WTC11 (cell line): ENCODE data around the gene PTPN6. TPM values are rescaled to one million over a fixed set of nuclear protein-coding genes. Genes with fewer than 3 reads are reported as not detected.
A peak's percentile ranks its signal among the peaks of the same experiment; 100 is the strongest.

Experiments
- ATAC-seq: fragments of 200-7000 bp; cut with Tn5 transposase; 2 replicates; pipeline ENCODE4 v1.10.0; 2021; ENCODE audit warnings: mild to moderate bottlenecking, moderate library complexity
- CTCF ChIA-PET: fragments of 300-600 bp; sonication (Branson Sonifier 250); formaldehyde crosslinking; loops from one replicate; lab custom pipeline; 2021; ENCODE audit warnings: antibody characterized with exemption; lab: Charles Lee
- POLR2A ChIA-PET: fragments of 350-600 bp; sonication (Branson Sonifier 250); formaldehyde crosslinking; loops from one replicate; lab custom pipeline; 2021; ENCODE audit warnings: antibody characterized with exemption; lab: Charles Lee
- DNase-seq: peaks from one replicate; pipeline ENCODE4 v3.0.0; 2021; ENCODE audit warnings: low spot score
- H3K27ac Mint-ChIP-seq: 2 replicates; pipeline ENCODE4 v1.8.0; 2021; ENCODE audit warnings: mixed read lengths
- H3K27me3 Mint-ChIP-seq: 2 replicates; pipeline ENCODE4 v1.8.0; 2021; ENCODE audit warnings: low read depth, mild to moderate bottlenecking, moderate library complexity, mixed read lengths
- H3K36me3 Mint-ChIP-seq: 2 replicates; pipeline ENCODE4 v1.8.0; 2021; ENCODE audit warnings: mixed read lengths
- H3K4me1 Mint-ChIP-seq: 2 replicates; pipeline ENCODE4 v1.8.0; 2022; ENCODE audit warnings: mixed read lengths
- H3K4me3 Mint-ChIP-seq: 2 replicates; pipeline ENCODE4 v1.8.0; 2021; ENCODE audit warnings: mild to moderate bottlenecking, moderate library complexity, mixed read lengths
- H3K9me3 Mint-ChIP-seq: 2 replicates; pipeline ENCODE4 v1.8.0; 2021; ENCODE audit warnings: mixed read lengths
- CREM ChIP-seq: sonication (generic); formaldehyde crosslinking; IDR thresholded peaks from 2 replicates; pipeline ENCODE4 v1.8.1; 2022; ENCODE audit warnings: mild to moderate bottlenecking, missing genetic modification reagents, moderate library complexity
- ELF4 ChIP-seq: sonication (generic); formaldehyde crosslinking; IDR thresholded peaks from 2 replicates; pipeline ENCODE4 v1.8.1; 2022; ENCODE audit warnings: low read depth, mild to moderate bottlenecking, moderate library complexity, missing genetic modification reagents
- ESRRA ChIP-seq: sonication (generic); formaldehyde crosslinking; IDR thresholded peaks from 2 replicates; pipeline ENCODE4 v1.8.1; 2022; ENCODE audit warnings: mild to moderate bottlenecking, missing genetic modification reagents, borderline replicate concordance
- NR2C2 ChIP-seq: sonication (generic); formaldehyde crosslinking; IDR thresholded peaks from 2 replicates; pipeline ENCODE4 v1.8.0; 2022; ENCODE audit warnings: mild to moderate bottlenecking, missing genetic modification reagents
- STAT6 ChIP-seq: sonication (generic); formaldehyde crosslinking; conservative IDR thresholded peaks from 2 replicates; pipeline ENCODE4 v1.8.1; 2023; ENCODE audit warnings: mild to moderate bottlenecking, low read depth, missing genetic modification reagents, moderate library complexity
- TCF7 ChIP-seq: sonication (generic); formaldehyde crosslinking; IDR thresholded peaks from 2 replicates; pipeline ENCODE4 v1.8.0; 2022; ENCODE audit warnings: mild to moderate bottlenecking, low read depth, missing genetic modification reagents, moderate library complexity
- TEAD4 ChIP-seq: sonication (generic); formaldehyde crosslinking; IDR thresholded peaks from 2 replicates; pipeline ENCODE4 v1.8.0; 2022; ENCODE audit warnings: mild to moderate bottlenecking, missing genetic modification reagents
- ZNF423 ChIP-seq: fragments of 250-450 bp; sonication (Bioruptor Pico); IDR thresholded peaks from 2 replicates; pipeline ENCODE4 v2.1.2; 2022; ENCODE audit warnings: mild to moderate bottlenecking, moderate library complexity
- ZNF512 ChIP-seq: sonication (generic); formaldehyde crosslinking; IDR thresholded peaks from 2 replicates; pipeline ENCODE4 v1.8.1; 2022; ENCODE audit warnings: missing genetic modification reagents, borderline replicate concordance
- total RNA-seq: library from RNA; stranded (reverse); gene quantifications from 3 replicates; pipeline ENCODE4 v1.2.3, GENCODE V29; 2021
- TF ChIP-seq, protein P1 (sequence below): sonication (generic); formaldehyde crosslinking; IDR thresholded peaks from 2 replicates; pipeline ENCODE4 v1.8.0; 2022; ENCODE audit warnings: mild to moderate bottlenecking, missing genetic modification reagents
- TF ChIP-seq, protein P2 (sequence below): sonication (generic); formaldehyde crosslinking; IDR thresholded peaks from 2 replicates; pipeline ENCODE4 v1.8.0; 2023; ENCODE audit warnings: missing genetic modification reagents, mild to moderate bottlenecking, borderline replicate concordance
- TF ChIP-seq, protein P3 (sequence below): sonication (generic); formaldehyde crosslinking; IDR thresholded peaks from 2 replicates; pipeline ENCODE4 v1.8.1; 2022; ENCODE audit warnings: low read depth, mild to moderate bottlenecking, moderate library complexity, missing genetic modification reagents, borderline replicate concordance

PTPN6 gene
- total RNA-seq, 1 experiment from 2014 or later = 27.1 TPM

GRCh38 chr12:6935371-6936193 lies 15.6 kb upstream of the PTPN6 start (continued):
- TF ChIP-seq STAT6 = no peak
- TF ChIP-seq TEAD4 (CRISPR knock-in tag) = no peak
- TF ChIP-seq, protein P1, sequence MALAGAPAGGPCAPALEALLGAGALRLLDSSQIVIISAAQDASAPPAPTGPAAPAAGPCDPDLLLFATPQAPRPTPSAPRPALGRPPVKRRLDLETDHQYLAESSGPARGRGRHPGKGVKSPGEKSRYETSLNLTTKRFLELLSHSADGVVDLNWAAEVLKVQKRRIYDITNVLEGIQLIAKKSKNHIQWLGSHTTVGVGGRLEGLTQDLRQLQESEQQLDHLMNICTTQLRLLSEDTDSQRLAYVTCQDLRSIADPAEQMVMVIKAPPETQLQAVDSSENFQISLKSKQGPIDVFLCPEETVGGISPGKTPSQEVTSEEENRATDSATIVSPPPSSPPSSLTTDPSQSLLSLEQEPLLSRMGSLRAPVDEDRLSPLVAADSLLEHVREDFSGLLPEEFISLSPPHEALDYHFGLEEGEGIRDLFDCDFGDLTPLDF (CRISPR knock-in tag) = no peak
- no peak for TF ChIP-seq ZNF512
- TF ChIP-seq ESRRA (CRISPR knock-in tag) = no peak

DNA sequence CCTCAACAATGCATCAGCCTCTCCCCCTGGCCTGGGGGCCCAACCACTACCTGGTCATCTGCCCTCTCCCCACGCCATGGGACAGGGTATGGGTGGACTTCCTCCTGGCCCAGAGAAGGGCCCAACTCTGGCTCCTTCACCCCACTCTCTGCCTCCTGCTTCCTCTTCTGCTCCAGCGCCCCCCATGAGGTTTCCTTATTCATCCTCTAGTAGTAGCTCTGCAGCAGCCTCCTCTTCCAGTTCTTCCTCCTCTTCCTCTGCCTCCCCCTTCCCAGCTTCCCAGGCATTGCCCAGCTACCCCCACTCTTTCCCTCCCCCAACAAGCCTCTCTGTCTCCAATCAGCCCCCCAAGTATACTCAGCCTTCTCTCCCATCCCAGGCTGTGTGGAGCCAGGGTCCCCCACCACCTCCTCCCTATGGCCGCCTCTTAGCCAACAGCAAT lies 14.9 kb upstream of the PTPN6 start:
- TF ChIP-seq ELF4 (CRISPR knock-in tag) = no peak
- TF ChIP-seq, protein P2, sequence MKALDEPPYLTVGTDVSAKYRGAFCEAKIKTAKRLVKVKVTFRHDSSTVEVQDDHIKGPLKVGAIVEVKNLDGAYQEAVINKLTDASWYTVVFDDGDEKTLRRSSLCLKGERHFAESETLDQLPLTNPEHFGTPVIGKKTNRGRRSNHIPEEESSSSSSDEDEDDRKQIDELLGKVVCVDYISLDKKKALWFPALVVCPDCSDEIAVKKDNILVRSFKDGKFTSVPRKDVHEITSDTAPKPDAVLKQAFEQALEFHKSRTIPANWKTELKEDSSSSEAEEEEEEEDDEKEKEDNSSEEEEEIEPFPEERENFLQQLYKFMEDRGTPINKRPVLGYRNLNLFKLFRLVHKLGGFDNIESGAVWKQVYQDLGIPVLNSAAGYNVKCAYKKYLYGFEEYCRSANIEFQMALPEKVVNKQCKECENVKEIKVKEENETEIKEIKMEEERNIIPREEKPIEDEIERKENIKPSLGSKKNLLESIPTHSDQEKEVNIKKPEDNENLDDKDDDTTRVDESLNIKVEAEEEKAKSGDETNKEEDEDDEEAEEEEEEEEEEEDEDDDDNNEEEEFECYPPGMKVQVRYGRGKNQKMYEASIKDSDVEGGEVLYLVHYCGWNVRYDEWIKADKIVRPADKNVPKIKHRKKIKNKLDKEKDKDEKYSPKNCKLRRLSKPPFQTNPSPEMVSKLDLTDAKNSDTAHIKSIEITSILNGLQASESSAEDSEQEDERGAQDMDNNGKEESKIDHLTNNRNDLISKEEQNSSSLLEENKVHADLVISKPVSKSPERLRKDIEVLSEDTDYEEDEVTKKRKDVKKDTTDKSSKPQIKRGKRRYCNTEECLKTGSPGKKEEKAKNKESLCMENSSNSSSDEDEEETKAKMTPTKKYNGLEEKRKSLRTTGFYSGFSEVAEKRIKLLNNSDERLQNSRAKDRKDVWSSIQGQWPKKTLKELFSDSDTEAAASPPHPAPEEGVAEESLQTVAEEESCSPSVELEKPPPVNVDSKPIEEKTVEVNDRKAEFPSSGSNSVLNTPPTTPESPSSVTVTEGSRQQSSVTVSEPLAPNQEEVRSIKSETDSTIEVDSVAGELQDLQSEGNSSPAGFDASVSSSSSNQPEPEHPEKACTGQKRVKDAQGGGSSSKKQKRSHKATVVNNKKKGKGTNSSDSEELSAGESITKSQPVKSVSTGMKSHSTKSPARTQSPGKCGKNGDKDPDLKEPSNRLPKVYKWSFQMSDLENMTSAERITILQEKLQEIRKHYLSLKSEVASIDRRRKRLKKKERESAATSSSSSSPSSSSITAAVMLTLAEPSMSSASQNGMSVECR (CRISPR knock-in tag) = no peak
- TF ChIP-seq TCF7 (CRISPR knock-in tag) = no peak
- TF ChIP-seq CREM (CRISPR knock-in tag) = no peak
- TF ChIP-seq NR2C2 (CRISPR knock-in tag) = no peak
- TF ChIP-seq, protein P3, sequence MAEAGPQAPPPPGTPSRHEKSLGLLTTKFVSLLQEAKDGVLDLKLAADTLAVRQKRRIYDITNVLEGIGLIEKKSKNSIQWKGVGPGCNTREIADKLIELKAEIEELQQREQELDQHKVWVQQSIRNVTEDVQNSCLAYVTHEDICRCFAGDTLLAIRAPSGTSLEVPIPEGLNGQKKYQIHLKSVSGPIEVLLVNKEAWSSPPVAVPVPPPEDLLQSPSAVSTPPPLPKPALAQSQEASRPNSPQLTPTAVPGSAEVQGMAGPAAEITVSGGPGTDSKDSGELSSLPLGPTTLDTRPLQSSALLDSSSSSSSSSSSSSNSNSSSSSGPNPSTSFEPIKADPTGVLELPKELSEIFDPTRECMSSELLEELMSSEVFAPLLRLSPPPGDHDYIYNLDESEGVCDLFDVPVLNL (CRISPR knock-in tag) = no peak
- no peak for TF ChIP-seq ZNF423 (CRISPR knock-in tag)
- H3K36me3 Mint-ChIP-seq = peaks cover 46% of the 10 kb centered on the region
- ChIA-PET CTCF (interaction anchor here (0.5 to 6.9 kb wide), 10 partner anchors 9 to 173 kb away, joined by 3 to 93 read pairs (median 18); partner anchors contain the start of genes ATN1 and SPSB2), POLR2A (interaction anchor here (0.9 to 4.3 kb wide), 4 partner anchors 9 to 67 kb away, joined by 3 to 44 read pairs (median 8); no protein-coding TSS in a partner anchor)
- H3K4me1 Mint-ChIP-seq = peaks cover 24% of the 10 kb centered on the region
- DNase-seq (no peak), ATAC-seq (no peak)
- no peaks in the 10 kb centered on the region for H3K27me3 Mint-ChIP-seq
- peak overlapping the region; percentile 83 for H3K27ac Mint-ChIP-seq
- peak overlapping the region; percentile 69 for H3K4me3 Mint-ChIP-seq
- no peaks in the 10 kb centered on the region for H3K9me3 Mint-ChIP-seq
